LNCAP (cell line): ENCODE measurements around the gene REPS2.

ENCODE experiments used
- TF ChIP-seq, protein P1 (sequence below): fragments of 450-650 bp; IDR thresholded peaks from 2 replicates; pipeline ENCODE4 v1.5.1; 2017; ENCODE audit warnings: mild to moderate bottlenecking

REPS2 gene

DNA sequence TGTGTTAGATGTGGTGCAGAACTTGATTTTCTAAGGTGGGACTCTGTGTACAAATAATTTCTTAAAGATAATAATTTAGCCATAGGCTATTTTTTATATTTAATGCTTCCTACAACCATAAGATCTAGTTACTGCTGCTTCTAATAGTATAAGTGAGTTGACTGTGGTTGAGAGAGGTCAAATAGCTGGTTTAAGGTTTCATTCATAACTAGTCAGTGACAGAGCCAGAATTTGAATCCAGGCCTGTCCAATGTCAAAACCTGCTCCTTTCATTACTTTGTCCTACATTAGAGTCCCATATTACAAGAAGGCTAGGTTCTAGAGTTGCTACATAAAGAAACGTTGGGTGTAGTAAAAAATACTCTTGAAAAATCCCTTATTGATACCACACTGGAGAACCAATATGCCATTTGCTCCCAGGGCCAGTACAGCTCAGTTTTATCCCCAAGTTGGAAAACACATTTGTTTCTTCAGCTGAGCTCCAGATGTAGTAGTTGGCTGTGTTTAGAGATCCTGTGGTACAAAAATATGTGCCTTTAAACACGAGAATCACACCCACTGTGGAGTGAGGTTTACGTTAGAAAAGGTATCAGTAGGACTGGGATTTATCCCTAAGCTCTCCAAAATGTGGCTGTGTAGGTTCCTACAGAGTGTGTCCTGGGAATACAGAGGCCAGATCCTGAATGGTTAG is 84.3 kb downstream of the REPS2 start:
- TF ChIP-seq, protein P1, sequence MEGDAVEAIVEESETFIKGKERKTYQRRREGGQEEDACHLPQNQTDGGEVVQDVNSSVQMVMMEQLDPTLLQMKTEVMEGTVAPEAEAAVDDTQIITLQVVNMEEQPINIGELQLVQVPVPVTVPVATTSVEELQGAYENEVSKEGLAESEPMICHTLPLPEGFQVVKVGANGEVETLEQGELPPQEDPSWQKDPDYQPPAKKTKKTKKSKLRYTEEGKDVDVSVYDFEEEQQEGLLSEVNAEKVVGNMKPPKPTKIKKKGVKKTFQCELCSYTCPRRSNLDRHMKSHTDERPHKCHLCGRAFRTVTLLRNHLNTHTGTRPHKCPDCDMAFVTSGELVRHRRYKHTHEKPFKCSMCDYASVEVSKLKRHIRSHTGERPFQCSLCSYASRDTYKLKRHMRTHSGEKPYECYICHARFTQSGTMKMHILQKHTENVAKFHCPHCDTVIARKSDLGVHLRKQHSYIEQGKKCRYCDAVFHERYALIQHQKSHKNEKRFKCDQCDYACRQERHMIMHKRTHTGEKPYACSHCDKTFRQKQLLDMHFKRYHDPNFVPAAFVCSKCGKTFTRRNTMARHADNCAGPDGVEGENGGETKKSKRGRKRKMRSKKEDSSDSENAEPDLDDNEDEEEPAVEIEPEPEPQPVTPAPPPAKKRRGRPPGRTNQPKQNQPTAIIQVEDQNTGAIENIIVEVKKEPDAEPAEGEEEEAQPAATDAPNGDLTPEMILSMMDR: no peak

DNA sequence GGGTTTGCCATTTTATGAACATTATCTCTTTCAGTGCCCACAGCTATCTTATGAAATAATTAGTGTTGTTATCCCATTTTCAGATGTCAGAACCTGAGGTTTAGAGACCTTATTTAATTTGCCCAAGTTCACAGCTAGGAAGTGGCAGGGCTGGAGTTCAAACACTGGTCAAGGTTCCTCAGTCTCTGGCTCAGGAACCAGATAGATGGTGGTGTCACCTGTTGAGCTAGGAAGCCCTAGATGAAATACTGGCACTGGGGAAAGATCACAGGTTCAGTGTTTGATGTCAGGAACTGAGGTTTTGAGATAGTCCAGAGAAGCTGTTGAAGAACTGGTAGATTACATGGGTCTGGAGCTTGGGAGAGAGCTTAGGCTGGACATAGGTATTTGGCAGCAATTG is 85.4 kb downstream of the REPS2 start:
- TF ChIP-seq, protein P1: no peak

DNA sequence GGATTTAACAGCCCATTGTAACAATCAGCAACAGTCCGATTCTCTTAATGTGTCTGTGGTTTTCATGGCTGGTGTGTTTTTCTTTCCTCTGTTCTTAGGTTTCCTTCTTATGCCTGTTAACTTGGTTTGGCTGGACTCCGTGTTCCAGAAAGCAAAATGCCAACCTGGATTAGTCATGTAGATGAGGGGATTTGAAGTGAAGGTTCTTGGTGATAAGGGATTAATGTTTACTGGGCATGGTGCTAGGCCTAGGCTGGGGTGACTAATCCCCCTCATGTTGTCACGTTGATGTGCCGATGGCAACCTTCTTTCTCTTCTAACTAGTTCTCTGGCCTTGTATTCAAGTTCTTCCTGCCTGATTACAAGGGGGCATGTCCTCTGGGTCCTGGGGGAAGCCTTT is 85.9 kb downstream of the REPS2 start:
- TF ChIP-seq, protein P1: no peak

DNA sequence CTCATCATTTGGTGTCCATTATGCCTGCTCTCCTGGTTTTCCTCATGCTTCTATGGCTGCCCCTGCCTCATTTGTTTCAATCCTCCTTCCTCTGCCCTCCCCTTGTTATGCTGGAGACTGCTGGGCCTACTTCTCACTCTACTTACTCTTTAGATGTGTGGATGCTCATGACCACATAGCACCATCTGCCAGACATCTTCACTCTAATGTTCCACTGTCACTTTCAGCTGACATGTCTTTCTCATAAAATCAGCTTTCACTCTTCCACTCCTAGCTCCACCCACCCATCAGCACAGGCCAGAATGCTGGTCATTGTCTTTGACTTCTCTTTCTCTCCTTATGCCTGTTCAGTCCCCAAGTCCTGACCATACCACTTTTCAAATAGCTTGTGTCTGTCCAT is 86.8 kb downstream of the REPS2 start:
- TF ChIP-seq, protein P1: no peak

DNA sequence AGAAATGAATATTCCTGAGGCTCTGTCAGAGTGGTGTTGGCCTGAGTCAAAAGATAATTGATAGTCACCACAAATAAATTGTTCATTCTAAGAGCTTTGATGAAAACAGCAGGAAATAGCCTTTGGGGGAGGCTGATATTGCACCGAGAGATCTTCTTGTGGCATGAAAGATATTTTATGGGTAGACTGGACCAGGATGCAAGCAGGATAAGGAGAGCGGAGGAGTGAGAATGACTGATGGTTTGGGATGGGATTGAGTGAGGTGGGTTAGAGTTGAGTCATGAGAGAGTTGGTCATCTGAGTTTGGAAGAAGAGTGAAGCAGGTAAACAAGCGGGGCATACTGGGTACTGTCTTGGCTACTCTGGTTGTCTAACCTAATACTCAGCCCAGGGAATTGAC is 88.7 kb downstream of the REPS2 start:
- TF ChIP-seq, protein P1: no peak

DNA sequence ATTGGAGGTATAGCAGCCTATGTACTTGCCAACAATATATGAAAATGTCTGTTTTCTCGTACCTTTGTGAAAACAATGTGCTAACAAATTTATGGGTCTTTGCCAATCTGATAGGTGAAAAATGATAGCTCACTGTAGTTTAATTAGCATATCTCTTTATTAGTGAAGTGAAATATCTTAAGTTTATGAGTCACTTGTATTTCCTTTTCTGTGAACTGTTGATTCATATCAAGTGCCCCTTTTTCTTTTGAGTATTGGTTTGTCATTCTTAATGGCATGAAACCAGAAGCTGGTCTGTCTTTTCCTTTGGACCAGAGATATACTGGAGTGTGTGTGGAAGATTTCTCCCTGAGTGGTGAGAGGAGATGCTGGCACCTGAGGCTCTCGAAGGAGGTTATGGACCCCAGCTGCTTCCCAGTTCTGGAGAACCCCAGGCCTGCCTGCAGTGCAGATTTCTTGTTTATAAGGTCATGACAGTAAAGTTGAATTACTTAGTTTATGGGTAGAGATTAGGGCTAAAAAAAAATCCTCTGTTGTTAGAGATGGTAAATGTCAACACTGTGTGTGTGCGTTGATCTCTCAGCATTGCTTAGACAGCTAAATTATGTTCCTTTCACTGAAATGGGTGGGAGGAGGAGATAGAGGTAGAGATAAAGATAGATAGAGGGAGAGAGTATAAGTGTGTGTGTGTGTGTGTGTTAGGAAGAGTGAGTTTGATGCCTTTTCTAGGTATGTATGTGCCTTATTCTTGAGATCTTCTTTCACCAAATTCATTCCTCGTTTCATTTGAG is 89.9 kb downstream of the REPS2 start:
- TF ChIP-seq, protein P1: no peak

DNA sequence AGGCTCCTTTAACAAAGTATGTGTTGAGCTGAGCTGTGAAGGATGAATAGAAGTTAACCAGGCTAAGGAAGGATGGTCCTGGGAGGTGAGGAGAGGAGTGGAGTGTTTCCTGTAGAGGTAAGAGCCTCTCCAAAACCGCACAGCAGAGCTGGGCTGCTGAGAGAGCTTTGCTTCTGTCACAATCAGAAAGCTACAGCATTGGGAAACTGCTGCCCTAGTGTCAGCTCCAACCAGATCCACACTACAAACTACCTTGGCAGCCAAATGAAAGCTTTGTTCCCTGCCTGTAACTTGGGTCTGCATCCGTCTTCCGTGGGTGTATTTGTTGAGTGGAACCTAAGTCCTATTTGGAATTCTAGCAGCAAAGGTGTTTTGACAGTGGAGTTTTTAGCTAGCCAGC is 91.8 kb downstream of the REPS2 start:
- TF ChIP-seq, protein P1: no peak
